ENCODE data around the gene TESK2. TPM values are rescaled to one million over a fixed set of nuclear protein-coding genes. Genes with fewer than 3 reads are reported as not detected.

The TESK2 gene
- total RNA-seq, 2 donors from 2014 or later, result 4.9 to 6.5 TPM

GRCh38 chr1:45335855-45336324 is 155.1 kb downstream of the TESK2 start:
- Mint-ChIP-seq H3K4me3 (no peak overlapping the region), H3K27ac (no peak overlapping the region), H3K36me3 (ENCODE audit: low read depth) (peaks cover 7% of the 10 kb centered on the region), H3K27me3 (no peaks in the 10 kb centered on the region), H3K4me1 (peaks cover 36% of the 10 kb centered on the region)
- no peaks in the 10 kb centered on the region for H3K9me3 ChIP-seq (ENCODE audit: control insufficient read depth, low read length, poor library complexity, severe bottlenecking)
- DNase-seq, result no peak
- ATAC-seq, result no peak

- H3K4me3 Mint-ChIP-seq, result no peak overlapping the region
- H3K36me3 Mint-ChIP-seq (ENCODE audit: low read depth), result peaks cover 4% of the 10 kb centered on the region
- peak overlapping the region; percentile 72 for H3K27ac Mint-ChIP-seq
- ATAC-seq (no peak), DNase-seq (no peak)
- H3K4me1 Mint-ChIP-seq, result peaks cover 28% of the 10 kb centered on the region
- H3K27me3 Mint-ChIP-seq, result no peaks in the 10 kb centered on the region
- H3K9me3 ChIP-seq (ENCODE audit: control insufficient read depth, low read length, poor library complexity, severe bottlenecking), result no peaks in the 10 kb centered on the region
These were observed 156.4 kb downstream of the TESK2 start for GRCh38 chr1:45334308-45335245.

- DNase-seq (no peak), ATAC-seq (no peak)
- Mint-ChIP-seq H3K36me3 (ENCODE audit: low read depth) (peaks cover 4% of the 10 kb centered on the region), H3K4me1 (peaks cover 16% of the 10 kb centered on the region), H3K27ac (no peak overlapping the region), H3K27me3 (no peaks in the 10 kb centered on the region), H3K4me3 (no peak overlapping the region)
- H3K9me3 ChIP-seq (ENCODE audit: control insufficient read depth, low read length, poor library complexity, severe bottlenecking), result no peaks in the 10 kb centered on the region
These were observed 158.6 kb downstream of the TESK2 start for GRCh38 chr1:45332346-45332720.

- Mint-ChIP-seq H3K27ac (no peak overlapping the region), H3K36me3 (ENCODE audit: low read depth) (peaks cover 4% of the 10 kb centered on the region), H3K27me3 (no peaks in the 10 kb centered on the region), H3K4me1 (peaks cover 16% of the 10 kb centered on the region), H3K4me3 (no peak overlapping the region)
- H3K9me3 ChIP-seq (ENCODE audit: control insufficient read depth, low read length, poor library complexity, severe bottlenecking), result no peaks in the 10 kb centered on the region
- DNase-seq (no peak), ATAC-seq (no peak)
These were observed 159.3 kb downstream of the TESK2 start for GRCh38 chr1:45331436-45332345.

GRCh38 chr1:45329445-45329844 is 161.5 kb downstream of the TESK2 start:
- peaks cover under 1% of the 10 kb centered on the region for H3K36me3 Mint-ChIP-seq (ENCODE audit: low read depth)
- no peaks in the 10 kb centered on the region for H3K9me3 ChIP-seq (ENCODE audit: control insufficient read depth, low read length, poor library complexity, severe bottlenecking)
- H3K27ac Mint-ChIP-seq, result no peak overlapping the region
- no peak overlapping the region for H3K4me3 Mint-ChIP-seq
- no peaks in the 10 kb centered on the region for H3K27me3 Mint-ChIP-seq
- no peak for DNase-seq
- ATAC-seq, result no peak
- peaks cover 6% of the 10 kb centered on the region for H3K4me1 Mint-ChIP-seq

- no peak overlapping the region for H3K27ac Mint-ChIP-seq
- H3K4me1 Mint-ChIP-seq, result peaks cover 3% of the 10 kb centered on the region
- H3K27me3 Mint-ChIP-seq, result no peaks in the 10 kb centered on the region
- no peaks in the 10 kb centered on the region for H3K9me3 ChIP-seq (ENCODE audit: control insufficient read depth, low read length, poor library complexity, severe bottlenecking)
- ATAC-seq (no peak), DNase-seq (no peak)
- no peak overlapping the region for H3K4me3 Mint-ChIP-seq
- H3K36me3 Mint-ChIP-seq (ENCODE audit: low read depth), result no peaks in the 10 kb centered on the region
These were observed 162.3 kb downstream of the TESK2 start for GRCh38 chr1:45328680-45329079.

GRCh38 chr1:45327644-45328515 is 163.1 kb downstream of the TESK2 start:
- ATAC-seq (no peak), DNase-seq (no peak)
- Mint-ChIP-seq H3K4me1 (peaks cover 3% of the 10 kb centered on the region), H3K4me3 (peak overlapping the region; percentile 75), H3K27me3 (no peaks in the 10 kb centered on the region), H3K36me3 (ENCODE audit: low read depth) (no peaks in the 10 kb centered on the region), H3K27ac (no peak overlapping the region)
- no peaks in the 10 kb centered on the region for H3K9me3 ChIP-seq (ENCODE audit: control insufficient read depth, low read length, poor library complexity, severe bottlenecking)

- peak; percentile 79 for ATAC-seq
- peaks cover 3% of the 10 kb centered on the region for H3K4me1 Mint-ChIP-seq
These were observed 164.0 kb downstream of the TESK2 start, which contains the start of gene HPDL for GRCh38 chr1:45326627-45327623. Gene HPDL, plus strand, starts transcription at chr1:45326895. Its CDS starts 254 bp downstream, at chr1:45327149.

GRCh38 chr1:45325851-45326506 is 165.0 kb downstream of the TESK2 start:
- Mint-ChIP-seq H3K4me3 (peak overlapping the region; percentile 91), H3K4me1 (peaks cover 3% of the 10 kb centered on the region), H3K27ac (peak overlapping the region; percentile 90), H3K27me3 (no peaks in the 10 kb centered on the region), H3K36me3 (ENCODE audit: low read depth) (no peaks in the 10 kb centered on the region)
- DNase-seq (no peak), ATAC-seq (no peak)
- H3K9me3 ChIP-seq (ENCODE audit: control insufficient read depth, low read length, poor library complexity, severe bottlenecking), result no peaks in the 10 kb centered on the region

More at GRCh38 chr1:45326627-45327623, 164.0 kb downstream of the TESK2 start, which contains the start of gene HPDL:
- DNase-seq, result peak in 2 of 3 donors; percentile 29 to 35
- Mint-ChIP-seq H3K27me3 (no peaks in the 10 kb centered on the region), H3K27ac (peak within 1 kb of the TSS; percentile 90), H3K36me3 (ENCODE audit: low read depth) (no peaks in the 10 kb centered on the region), H3K4me3 (peak within 1 kb of the TSS; percentile 91)
- no peaks in the 10 kb centered on the region for H3K9me3 ChIP-seq (ENCODE audit: control insufficient read depth, low read length, poor library complexity, severe bottlenecking)

GRCh38 chr1:45322486-45323040 is 168.4 kb downstream of the TESK2 start:
- Mint-ChIP-seq H3K27me3 (no peaks in the 10 kb centered on the region), H3K36me3 (ENCODE audit: low read depth) (no peaks in the 10 kb centered on the region), H3K27ac (no peak overlapping the region), H3K4me3 (no peak overlapping the region), H3K4me1 (peaks cover under 1% of the 10 kb centered on the region)
- ATAC-seq, result no peak
- no peaks in the 10 kb centered on the region for H3K9me3 ChIP-seq (ENCODE audit: control insufficient read depth, low read length, poor library complexity, severe bottlenecking)
- no peak for DNase-seq

- H3K27ac Mint-ChIP-seq, result no peak overlapping the region
- no peak overlapping the region for H3K4me3 Mint-ChIP-seq
- H3K9me3 ChIP-seq (ENCODE audit: control insufficient read depth, low read length, poor library complexity, severe bottlenecking), result no peaks in the 10 kb centered on the region
- no peaks in the 10 kb centered on the region for H3K4me1 Mint-ChIP-seq
- DNase-seq, result no peak
- H3K36me3 Mint-ChIP-seq (ENCODE audit: low read depth), result no peaks in the 10 kb centered on the region
- no peak for ATAC-seq
- H3K27me3 Mint-ChIP-seq, result no peaks in the 10 kb centered on the region
These were observed 169.5 kb downstream of the TESK2 start for GRCh38 chr1:45321444-45321843.
